ENCODE measurements around the gene ALK. TPM values are rescaled to one million over a fixed set of nuclear protein-coding genes. Genes with fewer than 3 reads are reported as not detected.

Gene ALK
- polyA plus RNA-seq, 3 donors, result not detected

DNA sequence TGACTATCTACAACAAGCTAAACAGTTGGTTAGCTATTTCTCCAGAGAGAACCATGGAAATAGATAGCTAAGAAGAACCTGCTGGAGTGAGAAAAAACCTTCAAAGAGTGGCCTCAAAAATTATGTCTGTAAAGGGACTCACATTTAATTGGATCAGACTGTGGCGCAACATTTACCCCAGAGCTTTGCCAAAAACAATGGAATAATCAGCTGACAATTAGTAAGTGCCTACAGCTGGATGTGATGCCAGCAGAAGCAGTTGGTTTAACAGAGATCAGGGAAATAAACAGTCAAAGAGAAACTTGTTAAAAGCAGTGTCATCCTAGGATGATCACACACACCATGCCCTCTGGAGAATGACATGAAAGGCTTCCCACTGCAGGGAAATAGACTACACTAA lies 495.5 kb downstream of the ALK start:
- no peak for DNase-seq
- no peaks in the 10 kb centered on the region for H3K36me3 Mint-ChIP-seq
- peaks cover 0 to 7% (median 6%) of the 10 kb centered on the region in 7 donors for H3K9me3 Mint-ChIP-seq
- Histone ChIP-seq H3K27me3 (ENCODE audit: control insufficient read depth in 2 of 2, insufficient read depth in 2 of 2, low read length in 2 of 2) (no peaks in the 10 kb centered on the region), H4K20me1 (ENCODE audit: insufficient read depth, low read length) (no peaks in the 10 kb centered on the region), H3K79me2 (ENCODE audit: insufficient read depth, low read length) (no peaks in the 10 kb centered on the region), H2AFZ (ENCODE audit: insufficient read depth, low read depth, low read length, poor library complexity, severe bottlenecking) (no peak overlapping the region), H3K4me3 (replicated peaks in 1 of 3; ENCODE audit: low read depth in 2 of 3, low read length in 3 of 3) (no peak overlapping the region), H3K4me1 (ENCODE audit: control insufficient read depth in 1 of 2, insufficient read depth in 2 of 2, low read length in 2 of 2) (peaks cover 3 to 7% of the 10 kb centered on the region in 2 donors), H3K36me3 (replicated peaks in 1 of 2; ENCODE audit: control insufficient read depth in 1 of 2, insufficient read depth in 2 of 2, low read length in 2 of 2) (no peaks in the 10 kb centered on the region), H3K9me3 (replicated peaks in 1 of 2; ENCODE audit: control insufficient read depth in 1 of 2, insufficient read depth in 1 of 2, low read length in 2 of 2) (no peaks in the 10 kb centered on the region), H3K9ac (ENCODE audit: insufficient read depth, low read length, poor library complexity, severe bottlenecking) (no peak overlapping the region), H3K4me2 (replicated peaks; ENCODE audit: extremely low read depth, low read length, poor library complexity, severe bottlenecking) (no peak overlapping the region), H3K27ac (ENCODE audit: low read depth in 1 of 2, low read length in 2 of 2) (no peak overlapping the region)
- H3K27me3 Mint-ChIP-seq (ENCODE audit: low read depth in 3 of 3), result peaks cover 0 to 4% (median 0%) of the 10 kb centered on the region in 3 donors
- TF ChIP-seq, protein P1, sequence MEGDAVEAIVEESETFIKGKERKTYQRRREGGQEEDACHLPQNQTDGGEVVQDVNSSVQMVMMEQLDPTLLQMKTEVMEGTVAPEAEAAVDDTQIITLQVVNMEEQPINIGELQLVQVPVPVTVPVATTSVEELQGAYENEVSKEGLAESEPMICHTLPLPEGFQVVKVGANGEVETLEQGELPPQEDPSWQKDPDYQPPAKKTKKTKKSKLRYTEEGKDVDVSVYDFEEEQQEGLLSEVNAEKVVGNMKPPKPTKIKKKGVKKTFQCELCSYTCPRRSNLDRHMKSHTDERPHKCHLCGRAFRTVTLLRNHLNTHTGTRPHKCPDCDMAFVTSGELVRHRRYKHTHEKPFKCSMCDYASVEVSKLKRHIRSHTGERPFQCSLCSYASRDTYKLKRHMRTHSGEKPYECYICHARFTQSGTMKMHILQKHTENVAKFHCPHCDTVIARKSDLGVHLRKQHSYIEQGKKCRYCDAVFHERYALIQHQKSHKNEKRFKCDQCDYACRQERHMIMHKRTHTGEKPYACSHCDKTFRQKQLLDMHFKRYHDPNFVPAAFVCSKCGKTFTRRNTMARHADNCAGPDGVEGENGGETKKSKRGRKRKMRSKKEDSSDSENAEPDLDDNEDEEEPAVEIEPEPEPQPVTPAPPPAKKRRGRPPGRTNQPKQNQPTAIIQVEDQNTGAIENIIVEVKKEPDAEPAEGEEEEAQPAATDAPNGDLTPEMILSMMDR (IDR thresholded peaks at IDR 0.05), result no peak
- WGBS (ENCODE audit: insufficient coverage), result 100% methylated on average over 1 of the region's 1 CpG
- H3K4me1 Mint-ChIP-seq, result peaks cover 6% of the 10 kb centered on the region
- H3K27ac Mint-ChIP-seq, result no peak overlapping the region
- no peak overlapping the region for H3K4me3 Mint-ChIP-seq
- intact Hi-C loops (cut with micrococcal nuclease), result no loop called here

DNA sequence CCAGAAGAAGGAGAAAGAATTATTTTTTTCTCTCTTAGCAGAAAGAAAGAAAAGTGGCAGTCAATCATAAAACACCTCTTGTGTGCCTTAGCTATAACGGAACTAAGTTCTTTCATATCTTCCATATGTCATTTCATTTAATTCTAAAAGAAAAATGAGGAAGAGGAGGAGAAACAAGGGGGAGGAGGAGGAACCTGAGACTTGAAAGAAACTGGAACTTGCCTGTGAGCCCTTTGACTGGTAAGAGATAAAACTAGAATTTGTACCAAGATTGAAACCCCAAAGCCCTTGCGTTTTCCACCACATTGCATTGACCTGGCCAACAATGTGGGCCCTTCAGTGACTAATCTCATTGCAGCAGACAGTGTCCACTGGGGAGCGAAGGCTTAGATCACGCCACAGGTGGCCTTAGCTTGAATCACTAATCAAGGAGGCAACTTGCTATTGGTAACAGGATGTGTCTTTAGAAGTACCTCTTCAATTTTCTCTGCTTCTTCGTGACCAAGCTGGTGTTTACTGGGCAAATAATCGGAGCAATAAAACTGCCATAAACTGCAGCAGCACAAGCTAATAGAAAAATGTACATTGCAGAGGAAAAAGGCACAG lies 498.2 kb downstream of the ALK start:
- Histone ChIP-seq H3K9me3 (replicated peaks in 1 of 2; ENCODE audit: control insufficient read depth in 1 of 2, insufficient read depth in 1 of 2, low read length in 2 of 2) (no peaks in the 10 kb centered on the region), H4K20me1 (ENCODE audit: insufficient read depth, low read length) (no peaks in the 10 kb centered on the region), H3K27me3 (ENCODE audit: control insufficient read depth in 2 of 2, insufficient read depth in 2 of 2, low read length in 2 of 2) (no peaks in the 10 kb centered on the region), H3K4me2 (replicated peaks; ENCODE audit: extremely low read depth, low read length, poor library complexity, severe bottlenecking) (no peak overlapping the region), H2AFZ (ENCODE audit: insufficient read depth, low read depth, low read length, poor library complexity, severe bottlenecking) (no peak overlapping the region), H3K79me2 (ENCODE audit: insufficient read depth, low read length) (no peaks in the 10 kb centered on the region), H3K9ac (ENCODE audit: insufficient read depth, low read length, poor library complexity, severe bottlenecking) (no peak overlapping the region), H3K36me3 (replicated peaks in 1 of 2; ENCODE audit: control insufficient read depth in 1 of 2, insufficient read depth in 2 of 2, low read length in 2 of 2) (no peaks in the 10 kb centered on the region), H3K27ac (ENCODE audit: low read depth in 1 of 2, low read length in 2 of 2) (no peak overlapping the region), H3K4me3 (replicated peaks in 1 of 3; ENCODE audit: low read depth in 2 of 3, low read length in 3 of 3) (no peak overlapping the region), H3K4me1 (ENCODE audit: control insufficient read depth in 1 of 2, insufficient read depth in 2 of 2, low read length in 2 of 2) (peaks cover 3 to 7% of the 10 kb centered on the region in 2 donors)
- intact Hi-C loops (cut with micrococcal nuclease), result no loop called here
- Mint-ChIP-seq H3K9me3 (peaks cover 0 to 8% (median 6%) of the 10 kb centered on the region in 7 donors), H3K36me3 (no peaks in the 10 kb centered on the region), H3K4me3 (no peak overlapping the region), H3K27ac (no peak overlapping the region), H3K4me1 (peaks cover 6% of the 10 kb centered on the region), H3K27me3 (ENCODE audit: low read depth in 3 of 3) (peaks cover 0 to 4% (median 0%) of the 10 kb centered on the region in 3 donors)
- no peak for DNase-seq
- TF ChIP-seq, protein P1 (IDR thresholded peaks at IDR 0.05), result no peak
- 86% methylated on average over 2 of the region's 6 CpGs for WGBS (ENCODE audit: insufficient coverage)

Measured in CD14-positive monocyte (primary cell).